NCI-H2107 treated with DMSO at 0.1 percent for 48 hours (cell line): ENCODE results near the gene TMEM191B.
"Not testable (repeated sequence)": the region's sequence is repeated elsewhere in the genome, so short reads cannot be mapped to it uniquely, and the experiment has no call there.

Source experiments
- DNase-seq: peaks from one replicate; lab custom pipeline; 2025; ENCODE audit not compliant: unreplicated experiment; lab: John Stamatoyannopoulos, UW

The TMEM191B gene

DNA sequence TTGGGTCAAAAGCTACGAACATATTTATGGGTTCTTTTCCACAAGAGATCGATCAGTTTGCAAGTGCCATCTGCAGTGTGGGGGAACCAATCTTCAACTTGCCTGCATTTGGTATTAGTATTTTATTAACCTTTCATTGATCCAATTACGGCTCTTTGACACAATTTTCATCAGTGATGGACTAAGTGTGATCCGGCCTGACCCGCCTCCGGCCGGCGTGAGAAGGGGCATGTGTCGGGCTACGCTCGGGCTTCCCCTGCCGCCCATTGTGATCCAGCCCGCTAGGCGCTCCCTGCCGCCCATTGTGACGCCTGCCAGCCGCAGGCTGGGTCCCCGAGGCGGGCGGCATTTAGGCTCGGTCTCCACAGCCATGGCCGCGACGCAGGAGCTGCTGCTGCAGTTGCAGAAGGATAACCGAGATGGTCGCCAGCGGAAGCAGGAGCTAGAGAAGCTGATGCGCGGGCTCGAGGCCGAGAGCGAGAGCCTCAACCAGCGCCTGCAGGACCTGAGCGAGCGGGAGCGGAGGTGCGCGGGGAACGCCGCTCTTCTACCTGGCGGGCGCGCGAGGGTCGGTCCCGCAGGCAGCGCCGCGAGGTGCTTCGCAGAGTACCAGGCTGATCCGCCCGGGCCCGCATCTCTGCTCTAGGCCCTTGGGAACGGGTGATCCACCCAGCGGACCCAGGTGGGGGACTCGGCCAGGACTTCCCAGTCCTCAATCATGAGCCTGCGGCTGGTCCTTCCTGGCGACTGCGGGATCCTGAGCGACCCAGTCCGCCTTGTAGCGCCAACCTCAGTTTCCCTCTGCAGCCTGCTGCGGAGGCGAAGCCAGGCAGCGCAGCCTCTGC, at the start of gene TMEM191B:
Gene TMEM191B (plus strand): TSS at position 51 of the 845 bp plus-strand sequence. CDS start 179 bp downstream, at position 230.
- not testable (repeated sequence) for DNase-seq

DNA sequence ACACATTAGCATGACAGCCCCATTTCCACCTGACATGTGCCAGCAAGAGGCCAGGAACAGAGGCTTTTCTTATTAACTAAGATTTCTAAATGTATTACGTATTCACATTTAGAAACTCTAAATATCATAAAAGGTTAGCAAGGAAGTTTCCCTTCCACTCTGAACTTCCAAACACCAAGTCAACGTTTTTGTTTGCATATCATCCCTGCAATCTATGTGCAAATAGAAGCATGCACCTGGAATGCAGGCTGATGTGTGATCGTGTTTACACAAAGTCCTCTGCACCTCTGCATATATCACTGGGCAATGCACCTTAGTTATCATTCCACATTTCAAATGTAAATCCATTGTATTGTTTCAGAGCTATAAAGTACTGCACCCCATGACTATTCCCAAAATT, 31.4 kb upstream of the TMEM191B start:
- not testable (repeated sequence) for DNase-seq

DNA sequence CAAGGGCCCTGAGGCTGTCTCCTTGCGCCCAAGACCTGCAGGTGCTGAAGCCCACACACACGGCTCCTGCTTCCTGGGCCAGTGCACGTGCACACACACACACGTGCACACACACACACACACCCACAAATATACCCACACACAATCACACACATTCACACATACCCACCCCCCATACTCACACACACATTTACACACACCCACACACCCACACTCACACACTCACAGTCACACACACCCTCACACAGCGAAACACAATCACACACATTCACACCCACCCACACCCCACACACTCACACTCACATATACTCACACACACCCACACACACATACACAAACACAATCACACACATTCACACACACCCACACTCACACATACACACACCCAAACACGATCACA, 16.3 kb upstream of the TMEM191B start:
- not testable (repeated sequence) for DNase-seq

DNA sequence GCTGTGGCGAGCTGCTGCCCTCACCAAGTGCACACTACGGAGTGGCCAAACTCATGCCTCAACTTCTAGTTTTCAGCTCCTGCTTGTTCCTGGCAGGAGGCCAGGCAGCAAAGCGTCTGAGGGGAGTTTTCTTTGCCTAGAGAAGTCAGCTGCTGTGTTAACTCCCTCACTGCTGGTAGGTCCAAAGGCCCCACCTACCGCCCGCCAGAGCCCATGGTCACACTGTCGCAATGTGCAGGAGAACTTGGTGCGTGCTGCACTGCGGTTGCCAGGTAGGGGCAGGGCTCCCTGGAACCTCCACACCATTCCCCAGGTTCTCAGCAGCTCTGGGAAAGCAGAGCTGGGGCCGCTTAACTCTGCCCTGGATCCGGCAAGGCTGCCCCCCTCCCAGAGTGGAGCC, 15.2 kb upstream of the TMEM191B start:
- not testable (repeated sequence) for DNase-seq

DNA sequence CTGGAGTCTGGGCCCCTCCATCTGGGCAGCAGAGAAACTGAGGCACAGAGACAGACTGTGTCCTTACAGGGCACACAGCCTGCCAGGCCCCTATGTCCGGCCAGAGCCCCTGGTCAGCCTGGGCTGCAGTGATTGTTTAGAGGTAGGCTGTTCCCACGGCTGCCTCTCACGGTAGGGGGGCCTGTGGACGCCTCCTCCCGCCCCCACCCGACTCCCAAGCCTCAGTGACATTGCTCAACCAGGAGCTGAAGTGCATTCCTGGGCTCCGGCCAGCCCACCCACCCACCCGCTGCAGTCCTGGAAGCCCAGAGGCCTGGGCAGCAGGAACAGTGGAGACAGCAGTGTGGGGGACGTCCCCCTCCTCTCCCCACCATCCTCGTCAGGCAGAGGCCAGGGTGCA, 14.1 kb upstream of the TMEM191B start:
- not testable (repeated sequence) for DNase-seq

DNA sequence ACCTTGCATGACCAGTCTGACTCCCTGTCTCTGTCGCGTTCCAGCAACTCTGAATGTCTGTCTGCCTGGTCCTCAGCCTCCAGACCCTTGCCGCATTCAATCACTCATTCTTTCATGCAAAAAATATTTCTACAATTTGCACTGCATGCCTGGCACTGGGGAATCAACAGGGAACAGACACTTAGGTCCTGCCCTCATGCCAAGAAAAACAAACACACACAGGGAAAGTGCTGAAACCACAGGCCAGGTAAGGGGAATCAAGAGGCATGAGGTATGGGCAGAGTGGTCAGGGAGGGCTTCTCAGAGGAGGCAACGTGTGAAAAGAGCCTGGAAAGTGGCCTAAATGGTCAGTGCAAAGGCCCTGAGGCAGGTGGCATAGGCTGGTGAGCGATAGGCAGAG, 9.5 kb upstream of the TMEM191B start, which contains the start of gene GGTLC3:
Gene GGTLC3 (minus strand): TSS at position 101 of the 400 bp plus-strand sequence. CDS start 264 bp downstream, outside the sequence.
- DNase-seq: not testable (repeated sequence)

DNA sequence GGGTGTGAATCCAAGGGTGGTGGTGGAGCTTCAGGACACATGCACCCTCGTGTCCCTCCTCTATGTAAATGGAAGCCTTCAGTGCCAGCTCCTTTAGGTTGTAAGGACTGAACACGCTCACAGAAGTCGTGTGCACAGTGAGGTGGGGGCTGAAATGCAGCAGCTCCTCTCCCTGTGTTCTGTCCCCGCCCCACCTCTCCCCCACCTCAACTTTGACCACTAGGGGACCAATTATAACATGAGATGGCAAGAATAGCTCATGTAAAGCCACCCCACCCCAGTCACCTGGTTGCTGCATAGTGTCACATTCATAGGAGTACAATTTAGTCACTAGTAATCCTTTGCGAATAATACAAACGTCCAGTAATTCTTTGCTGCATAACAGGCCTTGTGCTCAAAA, 4.8 kb upstream of the TMEM191B start:
- not testable (repeated sequence) for DNase-seq

DNA sequence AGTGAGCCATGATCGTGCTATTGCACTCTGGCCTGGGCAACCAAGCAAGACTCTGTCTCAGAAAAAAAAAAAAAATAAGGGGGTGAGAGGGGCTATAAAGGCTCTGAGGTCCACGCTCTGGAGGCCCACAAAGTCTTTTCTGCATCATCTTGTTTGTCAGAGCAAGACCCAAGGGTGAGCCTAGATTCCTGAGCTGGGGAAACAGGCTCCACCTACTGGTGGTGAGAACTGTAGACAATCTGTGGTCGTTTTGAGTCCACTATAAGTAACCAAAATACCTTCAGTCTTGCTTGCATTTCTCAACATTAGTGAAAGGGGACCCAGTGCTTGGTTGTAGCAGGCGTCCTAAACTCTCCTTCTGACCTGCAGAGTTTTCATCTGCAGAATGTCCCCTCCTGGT, 4.3 kb upstream of the TMEM191B start:
- DNase-seq: not testable (repeated sequence)

DNA sequence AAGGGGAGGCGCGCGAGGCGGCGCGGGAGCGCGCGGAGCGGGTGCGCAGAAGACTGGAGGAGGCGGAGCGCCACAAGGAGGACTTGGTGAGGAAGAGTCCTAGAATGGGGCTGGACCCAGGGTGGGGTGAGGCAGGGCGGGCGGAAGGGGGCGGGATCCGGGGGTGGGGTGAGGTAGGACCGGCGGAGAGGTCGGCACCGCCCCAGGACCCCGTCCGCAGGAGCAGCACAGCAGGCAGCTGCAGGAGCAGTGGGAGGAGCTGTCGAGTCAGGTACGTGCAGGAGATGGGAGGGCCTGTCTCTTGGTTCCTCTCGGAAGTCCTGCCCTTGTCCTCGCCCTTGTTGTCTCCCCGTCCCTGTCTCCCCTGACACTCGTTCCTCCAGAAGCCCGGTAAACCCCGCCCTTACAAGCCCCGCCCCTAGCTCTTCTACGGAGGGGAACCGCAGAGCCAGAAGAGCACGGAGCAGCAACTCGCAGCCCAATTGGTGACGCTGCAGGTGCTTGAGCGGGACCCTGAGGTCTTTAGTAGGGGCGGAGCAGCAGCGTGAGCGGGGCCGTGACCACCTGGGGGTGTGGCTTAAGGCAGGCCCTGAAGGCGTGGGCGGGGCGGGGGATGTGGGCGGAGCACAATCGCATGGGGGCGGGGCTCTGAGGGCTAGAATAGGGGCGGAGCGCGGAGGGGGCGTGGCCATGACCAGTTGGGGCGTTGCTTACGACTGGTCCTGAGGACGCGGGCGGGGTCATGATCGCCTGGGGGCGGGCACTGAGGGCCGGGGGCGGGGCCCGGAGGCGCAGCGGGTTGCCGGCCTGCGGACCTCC, 1.2 kb downstream of the TMEM191B start:
- DNase-seq: not testable (repeated sequence)

DNA sequence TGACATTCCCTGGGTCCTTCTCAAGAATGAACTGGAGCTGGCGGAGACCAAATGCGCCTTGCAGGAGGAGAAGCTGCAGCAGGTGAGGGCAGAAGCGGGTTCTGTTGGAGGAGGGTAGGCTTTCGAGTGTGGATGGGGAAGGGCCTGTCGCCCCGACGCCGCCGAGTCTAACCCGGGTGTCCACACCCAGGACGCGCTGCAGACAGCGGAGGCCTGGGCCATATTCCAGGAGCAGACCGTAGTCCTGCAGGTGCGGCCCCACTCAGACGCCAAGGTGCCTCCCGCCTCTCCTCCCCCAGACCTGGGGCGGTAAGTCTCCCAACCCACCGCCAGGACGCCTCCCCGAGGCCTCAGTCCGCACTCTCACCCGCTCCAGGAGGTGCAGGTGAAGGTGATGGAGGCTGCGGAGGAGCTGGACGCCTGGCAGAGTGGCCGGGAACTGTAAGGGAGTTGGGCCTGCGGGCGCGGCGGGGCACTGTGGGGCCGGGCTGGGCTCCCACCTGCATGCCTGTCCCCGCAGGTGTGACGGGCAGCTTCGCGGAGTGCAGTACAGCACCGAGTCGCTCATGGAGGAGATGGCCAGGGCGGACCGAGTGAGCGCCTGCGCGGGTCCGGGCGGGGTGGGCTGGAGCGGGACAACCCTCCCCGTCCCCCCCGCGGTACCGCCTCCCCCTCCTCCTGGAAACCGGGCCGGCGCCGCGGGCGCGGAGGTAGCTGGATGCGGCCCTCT, 2.0 kb downstream of the TMEM191B start:
- not testable (repeated sequence) for DNase-seq

DNA sequence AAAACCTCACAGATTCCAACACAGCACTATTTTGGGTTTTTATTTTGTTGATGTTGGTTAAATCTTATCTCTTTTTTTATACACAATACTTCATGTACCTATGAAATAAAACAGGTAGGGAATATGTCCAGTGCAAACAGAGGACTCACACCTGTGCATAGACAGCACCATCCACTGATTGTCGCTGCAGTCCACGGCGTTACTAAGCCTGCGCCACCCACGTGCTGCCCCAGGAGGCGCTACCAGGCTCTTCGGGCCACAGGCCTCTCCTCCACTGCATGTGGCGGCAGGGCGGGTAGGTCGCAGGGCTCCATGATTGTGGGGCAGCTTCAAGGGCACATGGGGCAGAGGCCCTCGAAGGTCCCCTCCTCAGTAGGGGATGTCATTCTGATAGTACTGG, 6.0 kb downstream of the TMEM191B start:
- not testable (repeated sequence) for DNase-seq

DNA sequence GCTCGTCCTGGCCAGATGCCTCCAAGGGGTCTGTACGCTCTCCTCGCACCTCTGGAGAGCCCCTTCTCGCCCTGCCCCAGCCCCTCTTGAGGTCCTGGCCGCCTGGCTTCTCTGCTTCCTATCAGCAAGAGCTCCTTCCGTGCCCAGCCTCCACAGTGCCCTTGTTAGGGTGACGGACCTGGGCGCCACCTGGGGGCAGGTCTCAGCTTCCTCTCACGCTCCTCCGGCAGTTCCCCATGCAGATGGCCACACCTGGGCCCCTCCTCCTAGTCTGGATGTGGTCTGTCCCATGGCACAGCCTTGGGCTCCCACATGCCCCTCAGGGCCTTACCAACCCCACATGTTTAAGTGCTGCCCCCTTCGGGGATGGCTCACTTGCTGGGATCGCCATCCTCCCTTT, 6.7 kb downstream of the TMEM191B start:
- DNase-seq: not testable (repeated sequence)

DNA sequence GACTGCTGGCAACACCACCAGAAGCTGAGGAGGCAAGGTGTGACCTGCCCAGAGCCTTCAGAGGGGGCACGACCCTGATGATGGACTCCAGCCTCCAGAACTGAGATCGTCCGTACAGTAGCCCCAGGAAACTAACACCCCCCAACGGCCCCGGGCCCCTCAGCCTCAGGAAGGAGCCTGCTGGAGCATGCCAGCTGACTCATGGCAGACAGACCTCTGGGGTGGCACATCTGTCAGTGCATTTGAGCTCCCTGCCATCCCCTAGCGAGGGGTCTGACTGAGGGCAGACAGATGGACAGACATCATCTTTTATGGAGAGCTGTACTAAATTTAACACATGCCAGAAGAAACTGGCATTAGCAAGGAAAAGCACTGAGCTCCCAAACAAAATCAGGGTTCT, 12.4 kb downstream of the TMEM191B start:
- not testable (repeated sequence) for DNase-seq

DNA sequence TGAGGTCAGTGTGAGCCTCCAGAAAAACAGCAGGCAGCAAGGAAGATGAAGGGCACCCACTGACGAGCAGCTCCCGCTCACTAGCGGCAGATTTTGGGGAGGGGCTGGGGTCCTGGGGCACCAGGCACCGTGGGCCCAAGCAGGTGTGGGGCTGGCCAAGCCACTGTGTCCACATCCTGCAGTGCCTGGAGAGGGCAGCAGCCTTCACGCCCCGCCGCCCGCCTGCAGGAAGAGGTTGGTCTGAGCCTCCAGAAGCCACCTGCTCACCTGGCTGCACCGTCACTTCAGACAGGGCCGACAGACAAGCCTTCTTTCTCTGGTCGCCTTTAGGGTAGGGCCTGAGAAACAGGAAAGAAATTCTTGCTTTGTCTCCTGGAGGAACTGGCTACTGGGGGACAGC, 15.8 kb downstream of the TMEM191B start:
- not testable (repeated sequence) for DNase-seq

DNA sequence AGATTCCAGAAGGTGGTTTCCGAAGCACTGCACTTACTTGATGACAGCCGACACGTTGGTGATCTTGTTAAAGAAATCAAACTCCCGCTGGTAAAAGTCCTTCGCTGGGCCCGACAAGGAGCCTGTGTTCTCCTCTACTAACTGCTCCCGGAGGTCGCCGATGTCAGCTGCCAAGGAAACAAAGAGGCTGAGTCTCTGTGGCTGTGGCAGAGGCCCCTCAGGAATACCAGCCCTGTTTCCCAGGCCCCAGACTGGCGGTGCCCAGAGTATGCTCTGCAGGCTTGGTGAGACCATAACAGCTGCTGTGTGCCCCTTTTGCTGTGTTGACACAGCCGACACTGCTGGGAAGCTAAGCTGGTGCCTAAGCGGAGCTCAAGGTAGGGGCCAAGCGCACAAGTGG, 17.0 kb downstream of the TMEM191B start:
- not testable (repeated sequence) for DNase-seq

DNA sequence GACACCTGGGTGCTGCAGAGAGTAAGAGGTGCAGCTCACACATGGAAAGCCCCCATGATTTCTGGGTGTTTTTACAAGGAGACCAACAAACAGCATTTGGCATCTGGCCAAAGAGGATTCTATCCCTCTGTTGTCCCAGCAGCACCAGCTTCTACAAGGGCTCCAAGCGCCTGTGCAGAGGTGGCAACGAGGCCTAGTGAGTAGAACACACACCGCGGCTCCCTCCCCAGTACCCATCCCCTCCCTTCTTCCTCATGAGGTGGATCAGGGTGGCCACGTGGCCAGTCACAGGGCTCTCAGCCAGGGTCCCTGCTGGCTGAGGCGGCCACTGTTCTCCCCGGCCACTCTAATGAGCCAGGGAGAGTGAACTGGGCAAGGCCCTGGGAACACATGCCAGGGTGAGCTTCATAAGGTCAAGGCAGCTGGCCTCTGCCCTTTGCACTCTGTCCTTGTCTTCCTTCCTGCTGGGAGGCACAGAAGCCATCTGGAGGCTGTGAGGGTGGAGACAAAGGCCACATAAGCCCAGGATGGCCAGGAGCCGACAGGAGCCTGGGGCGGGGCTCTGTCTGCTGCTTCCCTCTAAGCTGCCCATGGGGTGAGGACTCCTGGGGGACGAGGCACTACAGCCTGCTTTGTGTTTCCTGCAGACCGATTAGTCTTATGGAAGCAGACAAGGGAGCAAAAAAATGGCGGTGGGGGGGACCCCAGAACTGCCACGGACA, 22.0 kb downstream of the TMEM191B start:
- DNase-seq: not testable (repeated sequence)

DNA sequence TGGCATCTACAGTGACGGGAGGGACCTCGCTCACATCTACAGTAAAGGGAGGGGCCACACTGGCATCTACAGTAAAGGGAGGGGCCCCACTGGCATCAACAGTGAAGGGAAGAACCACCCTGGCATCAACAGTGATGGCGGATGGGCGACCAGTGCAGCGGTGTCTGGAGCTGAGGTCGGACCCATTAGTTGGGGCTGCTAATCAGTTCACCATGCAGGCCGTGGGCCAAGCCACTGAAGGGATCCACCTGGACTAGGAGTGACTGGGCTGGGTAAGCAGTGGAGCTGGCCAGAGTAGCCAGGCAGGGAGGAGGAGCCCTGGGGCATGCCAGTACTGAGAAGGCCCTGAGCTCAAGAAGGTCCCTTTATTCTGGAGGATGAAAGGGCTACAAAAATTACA, 23.4 kb downstream of the TMEM191B start:
- not testable (repeated sequence) for DNase-seq

DNA sequence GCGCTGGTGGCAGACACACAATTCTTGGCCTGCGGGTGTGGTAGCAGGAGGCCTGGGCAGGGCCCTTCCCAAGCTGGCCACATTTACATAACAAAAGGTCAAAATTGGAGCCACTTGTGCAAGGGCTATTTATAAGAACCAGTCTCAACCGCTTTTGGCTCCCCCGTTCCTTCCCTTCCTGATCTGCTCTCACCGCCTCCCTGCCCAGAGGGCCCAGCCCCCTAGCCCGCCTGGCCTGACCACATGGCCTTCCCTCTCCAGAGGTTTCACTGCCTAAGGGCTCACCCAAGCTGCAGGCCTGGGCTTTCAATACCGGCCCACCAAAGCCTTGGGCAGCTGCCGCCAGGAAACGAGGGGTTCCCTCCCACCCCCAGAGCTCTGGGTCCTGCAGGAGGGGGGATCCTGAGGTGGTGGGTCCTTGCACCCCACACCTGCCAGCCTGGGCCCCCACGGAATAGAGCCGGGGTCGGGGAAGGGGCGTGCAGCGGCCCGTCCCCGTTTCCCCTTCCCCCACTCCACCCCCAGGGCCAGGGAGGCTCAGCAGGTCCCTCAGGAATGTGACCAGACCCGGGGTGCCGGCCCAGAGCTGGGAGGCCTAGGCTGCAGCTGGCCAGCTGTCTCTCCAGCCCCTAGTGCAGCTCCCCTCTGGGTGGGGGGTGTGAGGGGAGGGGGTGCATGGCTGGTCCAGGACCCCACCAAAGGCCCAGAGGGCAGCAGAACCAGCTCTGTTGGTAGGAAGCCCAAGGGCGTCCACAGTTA, 25.4 kb downstream of the TMEM191B start:
- DNase-seq: not testable (repeated sequence)
